Activated CD4-positive, alpha-beta memory T cell treated with anti-CD3 and anti-CD28 coated beads for 36 hours (primary cell): Measurements from ENCODE around the gene PDE6A. TPM values are rescaled to one million over a fixed set of nuclear protein-coding genes. Genes with fewer than 3 reads are reported as not detected.

Experiments
- CTCF ChIA-PET: fragments of 350-600 bp; sonication (Branson Sonifier 250); formaldehyde crosslinking; loops from one replicate; lab custom pipeline; 2021; ENCODE audit warnings: antibody characterized with exemption, inconsistent platforms; lab: Charles Lee
- POLR2A ChIA-PET: fragments of 350-600 bp; sonication (Branson Sonifier 250); formaldehyde crosslinking; loops from one replicate; lab custom pipeline; 2021; ENCODE audit warnings: antibody characterized with exemption; lab: Charles Lee
- DNase-seq: peaks from one replicate; pipeline ENCODE4 v3.0.0-alpha.2; 2020
- H3K27ac Mint-ChIP-seq: one replicate; pipeline ENCODE4 v1.8.0; 2021; ENCODE audit warnings: mixed read lengths
- H3K27me3 Mint-ChIP-seq: one replicate; pipeline ENCODE4 v1.8.0; 2021; ENCODE audit warnings: mixed read lengths
- H3K36me3 Mint-ChIP-seq: one replicate; pipeline ENCODE4 v1.8.0; 2021; ENCODE audit warnings: mixed read lengths
- H3K4me1 Mint-ChIP-seq: one replicate; pipeline ENCODE4 v1.8.0; 2021; ENCODE audit warnings: low read depth, mixed read lengths
- H3K4me3 Mint-ChIP-seq: one replicate; pipeline ENCODE4 v1.8.0; 2021; ENCODE audit warnings: mild to moderate bottlenecking, mixed read lengths
- H3K9me3 Mint-ChIP-seq: one replicate; pipeline ENCODE4 v1.8.0; 2021; ENCODE audit warnings: mixed read lengths
- intact Hi-C: fragments of 100-400 bp; cut with micrococcal nuclease; formaldehyde crosslinking; loops from one replicate; pipeline ENCODE4 v1.15.1; 2023
- total RNA-seq, 2 experiments: library from RNA; stranded (reverse); gene quantifications; one replicate each; pipeline ENCODE4 v1.2.3, GENCODE V29; 2021

The PDE6A gene
- total RNA-seq, 2 experiments from 2014 or later, result not detected

DNA sequence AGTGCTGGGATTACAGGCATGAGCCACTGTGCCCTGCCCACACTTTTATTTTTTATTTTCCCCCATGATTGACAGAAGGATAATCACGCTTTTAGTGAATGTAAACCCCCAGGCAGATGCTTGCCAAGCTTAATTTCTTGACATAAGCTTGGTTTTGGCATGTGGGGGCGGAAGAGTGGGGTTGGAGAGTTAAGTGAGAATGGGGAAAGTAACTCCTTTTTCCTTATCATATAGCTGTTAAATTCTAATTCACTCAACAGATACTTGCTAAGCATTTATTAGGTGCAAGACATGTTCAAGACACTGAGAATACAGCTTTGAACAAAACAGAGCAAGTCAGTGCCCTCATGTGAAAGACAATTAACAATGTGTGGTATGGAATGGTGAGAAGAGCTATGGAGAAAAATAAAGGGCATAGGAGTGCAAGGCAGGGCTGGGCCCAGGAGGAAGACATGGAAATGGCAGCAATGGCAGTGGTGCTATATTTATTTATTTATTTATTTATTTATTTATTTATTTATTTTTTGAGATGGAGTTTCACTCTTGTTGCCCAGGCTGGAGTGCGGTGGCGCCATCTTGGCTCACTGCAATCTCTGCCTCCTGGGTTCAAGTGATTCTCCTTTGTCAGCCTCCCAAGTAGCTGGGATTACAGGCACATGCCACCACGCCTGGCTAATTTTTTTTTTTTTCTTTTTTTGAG, 18.2 kb upstream of the PDE6A start:
- no peaks in the 10 kb centered on the region for H3K9me3 Mint-ChIP-seq
- peaks cover 25% of the 10 kb centered on the region for H3K4me1 Mint-ChIP-seq
- CTCF ChIA-PET, result interaction anchor here (0.7 to 7.1 kb wide), 18 partner anchors 9 to 326 kb away, joined by 3 to 172 read pairs (median 4); partner anchors contain the start of genes HMGXB3 and TIGD6
- POLR2A ChIA-PET, result interaction anchor here (0.6 to 1.0 kb wide), 2 partner anchors 605 to 1308 kb away, joined by 3 read pairs; partner anchors contain the start of gene PCYOX1L
- no peak overlapping the region for H3K27ac Mint-ChIP-seq
- no peak for DNase-seq
- H3K27me3 Mint-ChIP-seq, result no peaks in the 10 kb centered on the region
- no peaks in the 10 kb centered on the region for H3K36me3 Mint-ChIP-seq
- H3K4me3 Mint-ChIP-seq, result no peak overlapping the region
- intact Hi-C loops, result loop anchor here (1.0 to 5.0 kb wide), 2 partner anchors 128 to 325 kb away; no protein-coding TSS in a partner anchor

DNA sequence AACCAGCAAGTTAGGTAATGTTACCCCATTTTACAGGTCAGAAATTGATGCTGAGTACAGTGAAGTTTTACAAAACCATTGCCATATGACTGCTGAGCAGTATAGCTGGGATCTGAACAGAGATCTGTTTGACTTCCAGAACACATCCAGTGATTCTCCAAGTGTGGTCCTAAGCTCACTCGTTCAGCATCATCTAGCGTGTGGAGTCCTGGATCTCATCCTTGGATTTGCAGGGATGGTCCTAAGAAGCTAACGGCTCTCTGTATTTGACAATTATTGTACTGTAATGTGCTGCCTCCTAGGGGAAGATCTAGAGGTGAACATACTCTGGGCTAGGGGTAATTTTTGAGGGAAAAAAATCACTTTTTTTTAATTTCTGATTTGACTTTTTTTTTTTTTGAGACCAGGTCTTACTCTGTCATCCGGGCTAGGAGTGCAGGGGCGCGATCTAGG, 17.4 kb upstream of the PDE6A start:
- Mint-ChIP-seq H3K9me3 (no peaks in the 10 kb centered on the region), H3K36me3 (no peaks in the 10 kb centered on the region), H3K4me3 (peak overlapping the region; percentile 91), H3K27ac (no peak overlapping the region), H3K4me1 (peaks cover 25% of the 10 kb centered on the region), H3K27me3 (no peaks in the 10 kb centered on the region)
- DNase-seq, result no peak
- POLR2A ChIA-PET, result interaction anchor here (0.6 to 1.2 kb wide), 3 partner anchors 37 to 128 kb away, joined by 3 to 9 read pairs (median 5); partner anchors contain the start of genes HMGXB3 and TIGD6
- intact Hi-C loops, result loop anchor here (1.0 to 5.0 kb wide), 3 partner anchors 29 to 325 kb away; no protein-coding TSS in a partner anchor
- CTCF ChIA-PET, result interaction anchor here (0.7 to 7.1 kb wide), 21 partner anchors 10 to 326 kb away, joined by 3 to 172 read pairs (median 4); partner anchors contain the start of genes HMGXB3 and TIGD6

DNA sequence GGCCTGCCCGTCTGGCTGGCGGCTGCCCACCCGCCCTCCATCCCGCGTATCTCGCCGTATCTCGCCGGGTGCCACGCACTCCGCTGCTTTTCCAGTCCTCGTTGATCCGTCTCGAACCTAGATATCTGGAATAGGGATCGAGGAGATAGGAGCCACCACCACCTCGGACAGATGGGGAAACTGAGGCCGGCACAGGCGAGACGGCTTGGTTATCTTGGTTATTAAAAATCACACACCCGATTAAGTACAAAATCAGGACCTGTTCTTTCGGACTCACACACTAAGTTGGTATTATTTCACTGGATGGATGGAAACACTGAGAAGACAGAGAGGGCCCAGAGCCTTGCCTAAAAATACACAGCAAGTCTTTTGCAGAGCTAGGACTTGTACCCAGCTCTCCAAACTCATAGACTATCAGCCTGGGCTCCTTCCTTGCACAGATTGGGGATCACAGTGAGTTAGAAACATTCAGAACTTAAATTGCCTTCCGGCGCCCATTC, 16.6 kb upstream of the PDE6A start:
- intact Hi-C loops, result loop anchor here (2.0 to 5.0 kb wide), 2 partner anchors 30 to 324 kb away; no protein-coding TSS in a partner anchor
- Mint-ChIP-seq H3K27me3 (no peaks in the 10 kb centered on the region), H3K27ac (no peak overlapping the region), H3K4me3 (peak overlapping the region; percentile 91), H3K36me3 (no peaks in the 10 kb centered on the region), H3K9me3 (no peaks in the 10 kb centered on the region), H3K4me1 (peaks cover 25% of the 10 kb centered on the region)
- ChIA-PET POLR2A (interaction anchor here (1.2 to 2.8 kb wide), 2 partner anchors 40 to 127 kb away, joined by 9 to 21 read pairs; partner anchors contain the start of genes HMGXB3 and TIGD6), CTCF (interaction anchor here (0.8 to 7.1 kb wide), 10 partner anchors 9 to 325 kb away, joined by 3 to 172 read pairs (median 5); partner anchors contain the start of genes HMGXB3 and TIGD6)
- no peak for DNase-seq

DNA sequence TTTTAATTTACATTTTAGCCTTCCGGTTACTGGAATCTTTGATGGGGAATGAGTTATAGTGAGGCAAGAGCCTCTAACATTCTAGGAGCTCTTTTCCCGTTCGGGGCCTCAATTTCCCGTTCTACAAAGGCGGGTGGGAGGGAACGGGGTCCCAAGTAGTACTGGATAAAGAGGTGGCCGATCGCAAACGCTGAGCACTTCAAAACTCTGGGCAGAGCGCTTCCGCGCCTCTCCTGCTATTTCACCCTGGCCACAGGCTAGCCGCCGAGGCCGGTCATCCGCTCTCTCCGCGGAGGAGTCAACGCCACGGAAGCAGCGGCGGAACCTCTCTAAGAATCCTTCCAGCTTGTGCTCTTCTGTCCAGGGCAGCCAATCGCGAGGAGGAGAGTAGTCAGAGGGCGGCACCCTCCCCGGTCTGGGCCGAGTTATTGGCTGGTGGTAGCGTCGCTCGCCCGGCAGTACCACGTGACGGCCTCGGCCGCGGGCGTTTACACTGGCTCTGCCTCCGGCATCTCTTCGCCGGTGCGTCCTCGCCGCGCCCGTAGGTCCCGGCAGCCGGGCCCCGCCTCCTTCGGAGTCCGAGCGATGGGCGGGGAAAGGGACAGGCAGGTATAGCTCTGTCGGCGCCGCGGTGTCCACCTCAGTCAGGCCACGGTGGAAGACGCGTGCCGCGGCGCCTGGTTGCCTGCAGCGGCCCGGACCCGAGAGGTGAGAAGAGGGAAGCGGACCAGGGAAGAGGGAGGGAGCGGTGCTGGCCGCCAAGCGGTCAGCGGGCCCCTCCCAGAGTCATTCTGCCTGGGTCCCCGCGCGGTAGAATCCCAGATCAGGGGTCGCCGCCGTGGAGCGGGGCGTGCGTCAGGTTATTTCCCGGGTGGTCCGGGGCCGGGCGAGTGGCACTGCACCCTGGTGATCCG, 15.9 kb upstream of the PDE6A start, which contains the start of gene SLC26A2:
TSS of gene SLC26A2 (plus strand) at position 487 of the 914 bp plus-strand sequence. CDS start 16,895 bp downstream, outside the sequence.
- Mint-ChIP-seq H3K27ac (peak within 1 kb of the TSS; percentile 97), H3K9me3 (no peaks in the 10 kb centered on the region), H3K27me3 (no peaks in the 10 kb centered on the region), H3K4me1 (peaks cover 25% of the 10 kb centered on the region), H3K4me3 (peak within 1 kb of the TSS; percentile 91), H3K36me3 (no peaks in the 10 kb centered on the region)
- ChIA-PET POLR2A (interaction anchor here (0.5 to 2.8 kb wide), 8 partner anchors 40 to 409 kb away, joined by 3 to 21 read pairs (median 4); partner anchors contain the start of genes CSNK1A1, HMGXB3 and TIGD6), CTCF (interaction anchor here (0.7 to 7.1 kb wide), 13 partner anchors 10 to 332 kb away, joined by 3 to 172 read pairs (median 9); partner anchors contain the start of genes HMGXB3 and TIGD6)
- intact Hi-C loops, result loop anchor here (1.0 to 5.0 kb wide), 3 partner anchors 30 to 323 kb away; partner anchors contain the start of genes HMGXB3 and TIGD6
- peak; percentile 97 for DNase-seq

DNA sequence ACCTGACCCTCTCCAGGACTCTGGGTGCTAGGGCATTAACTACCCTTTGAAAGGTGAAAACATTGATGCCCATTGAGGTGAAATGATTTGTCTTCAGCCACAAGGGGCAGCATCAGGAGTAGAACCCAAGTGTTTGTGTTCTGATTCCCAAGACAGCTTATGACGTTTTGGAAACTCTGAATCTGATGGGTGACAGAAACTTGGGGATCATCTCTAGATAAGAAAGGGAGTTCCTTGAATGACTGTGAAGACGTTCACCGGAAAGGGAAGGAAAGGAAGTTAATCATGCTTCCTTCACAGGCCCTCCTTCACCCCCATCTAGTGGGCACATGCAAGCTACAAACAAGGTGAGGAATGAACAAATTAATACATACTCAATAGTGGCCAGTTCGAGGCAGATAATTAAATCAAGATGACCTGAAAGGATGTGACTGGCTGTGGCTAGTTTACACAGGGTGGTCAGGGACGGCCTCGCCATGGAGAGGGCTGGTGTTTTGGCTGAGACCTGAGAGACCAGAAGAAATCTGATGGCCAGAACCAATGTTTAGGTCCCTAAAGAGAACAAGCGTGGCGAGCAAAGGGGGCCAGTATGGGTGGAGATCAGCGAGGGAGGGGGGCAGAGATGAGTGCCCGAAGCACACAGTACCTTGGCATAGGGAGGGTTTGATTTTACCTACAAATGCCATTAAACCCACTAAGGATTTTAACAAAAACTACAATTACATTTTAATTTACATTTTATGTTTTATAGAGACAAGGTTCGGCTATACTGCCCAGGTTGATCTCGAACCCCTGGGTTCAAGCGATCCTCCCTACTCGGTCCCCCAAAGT, 15.0 kb upstream of the PDE6A start:
- Mint-ChIP-seq H3K27me3 (no peaks in the 10 kb centered on the region), H3K36me3 (no peaks in the 10 kb centered on the region), H3K4me3 (peak overlapping the region; percentile 91), H3K9me3 (no peaks in the 10 kb centered on the region), H3K27ac (peak overlapping the region; percentile 97), H3K4me1 (peaks cover 25% of the 10 kb centered on the region)
- ChIA-PET CTCF (interaction anchor here (0.8 to 7.1 kb wide), 19 partner anchors 9 to 613 kb away, joined by 3 to 172 read pairs (median 6); partner anchors contain the start of genes HMGXB3 and TIGD6), POLR2A (interaction anchor here (1.0 to 2.8 kb wide), 6 partner anchors 41 to 408 kb away, joined by 3 to 21 read pairs (median 4); partner anchors contain the start of genes CSNK1A1, HMGXB3 and TIGD6)
- peak; percentile 65 for DNase-seq
- intact Hi-C loops, result loop anchor here (1.0 to 5.0 kb wide), 6 partner anchors 19 to 322 kb away; partner anchors contain the start of genes HMGXB3, PPARGC1B and TIGD6

DNA sequence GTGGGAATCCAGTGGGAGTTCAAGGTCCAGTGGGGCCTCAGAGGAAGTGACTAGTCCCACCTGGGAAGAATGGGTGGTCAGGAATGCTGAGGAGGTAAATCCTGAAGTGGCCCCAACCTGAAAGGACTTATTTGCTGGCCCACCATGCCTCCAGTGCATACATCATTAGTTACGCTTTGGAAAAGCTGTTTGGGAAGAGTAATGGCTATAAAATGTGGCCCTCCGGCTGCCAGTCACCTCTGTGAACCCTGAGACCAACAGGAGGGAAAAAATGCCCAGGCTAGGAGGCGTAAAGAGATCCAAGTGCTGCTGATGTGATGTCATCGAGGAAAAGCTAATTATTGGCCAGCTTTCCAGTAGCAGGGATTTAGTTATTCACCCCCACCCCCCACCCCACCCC, 13.3 kb upstream of the PDE6A start:
- Mint-ChIP-seq H3K27ac (no peak overlapping the region), H3K36me3 (no peaks in the 10 kb centered on the region), H3K4me3 (no peak overlapping the region), H3K4me1 (peaks cover 25% of the 10 kb centered on the region), H3K9me3 (no peaks in the 10 kb centered on the region), H3K27me3 (no peaks in the 10 kb centered on the region)
- ChIA-PET POLR2A (interaction anchor here (1.1 kb wide), 1 partner anchor 9 kb away, joined by 3 read pairs; no protein-coding TSS in a partner anchor), CTCF (interaction anchor here (1.3 to 7.1 kb wide), 10 partner anchors 11 to 125 kb away, joined by 3 to 172 read pairs (median 6); partner anchors contain the start of genes HMGXB3 and TIGD6)
- intact Hi-C loops, result no loop called here
- no peak for DNase-seq

DNA sequence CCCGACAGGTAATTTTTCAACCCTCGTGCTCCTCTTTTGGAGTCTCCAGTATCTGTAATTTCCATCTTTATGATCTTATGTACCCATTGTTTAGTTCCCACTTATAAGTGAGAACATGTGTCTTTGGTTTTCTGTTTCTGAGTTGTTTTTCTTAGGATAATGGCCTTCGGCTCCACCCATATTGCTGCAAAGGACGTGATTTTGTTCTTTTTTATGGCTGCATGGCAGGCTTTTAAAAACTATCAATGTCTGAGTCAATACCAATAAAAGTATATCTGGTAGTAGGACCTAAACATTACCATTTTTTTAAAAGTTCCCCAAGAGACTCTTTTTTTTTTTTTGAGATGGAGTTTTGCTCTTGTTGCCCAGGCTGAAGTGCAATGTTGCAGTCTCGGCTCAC, 12.1 kb upstream of the PDE6A start:
- ChIA-PET CTCF (interaction anchor here (0.9 kb wide), 1 partner anchor 8 kb away, joined by 4 read pairs; no protein-coding TSS in a partner anchor), POLR2A (no interaction called here)
- DNase-seq, result no peak
- Mint-ChIP-seq H3K27ac (no peak overlapping the region), H3K27me3 (no peaks in the 10 kb centered on the region), H3K36me3 (no peaks in the 10 kb centered on the region), H3K4me3 (no peak overlapping the region), H3K4me1 (peaks cover 17% of the 10 kb centered on the region), H3K9me3 (no peaks in the 10 kb centered on the region)
- intact Hi-C loops, result no loop called here

DNA sequence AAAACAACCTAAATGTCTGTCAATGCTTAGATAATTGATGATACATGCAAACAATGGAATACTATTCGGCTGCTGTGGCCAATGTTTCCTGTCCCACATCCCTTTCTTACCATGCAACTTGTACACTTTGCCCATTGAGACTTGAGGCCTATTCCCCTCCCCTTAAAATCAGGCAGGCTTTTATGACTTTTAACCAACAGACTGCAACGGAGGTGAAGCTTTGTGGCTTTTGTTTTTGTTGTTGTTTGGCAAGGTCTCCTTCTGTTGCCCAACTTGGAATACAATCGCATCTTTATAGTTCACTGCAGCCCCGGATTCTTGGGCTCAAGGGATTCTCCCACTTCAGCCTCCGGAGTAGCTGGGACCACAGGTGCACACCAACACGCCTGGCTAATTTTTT, 10.2 kb upstream of the PDE6A start:
- peaks cover 7% of the 10 kb centered on the region for H3K4me1 Mint-ChIP-seq
- no peak overlapping the region for H3K4me3 Mint-ChIP-seq
- ChIA-PET CTCF (interaction anchor here (0.6 kb wide), 1 partner anchor 216 kb away, joined by 3 read pairs; no protein-coding TSS in a partner anchor), POLR2A (no interaction called here)
- no peak overlapping the region for H3K27ac Mint-ChIP-seq
- no peak for DNase-seq
- intact Hi-C loops, result no loop called here
- no peaks in the 10 kb centered on the region for H3K9me3 Mint-ChIP-seq
- H3K27me3 Mint-ChIP-seq, result no peaks in the 10 kb centered on the region
- H3K36me3 Mint-ChIP-seq, result no peaks in the 10 kb centered on the region

DNA sequence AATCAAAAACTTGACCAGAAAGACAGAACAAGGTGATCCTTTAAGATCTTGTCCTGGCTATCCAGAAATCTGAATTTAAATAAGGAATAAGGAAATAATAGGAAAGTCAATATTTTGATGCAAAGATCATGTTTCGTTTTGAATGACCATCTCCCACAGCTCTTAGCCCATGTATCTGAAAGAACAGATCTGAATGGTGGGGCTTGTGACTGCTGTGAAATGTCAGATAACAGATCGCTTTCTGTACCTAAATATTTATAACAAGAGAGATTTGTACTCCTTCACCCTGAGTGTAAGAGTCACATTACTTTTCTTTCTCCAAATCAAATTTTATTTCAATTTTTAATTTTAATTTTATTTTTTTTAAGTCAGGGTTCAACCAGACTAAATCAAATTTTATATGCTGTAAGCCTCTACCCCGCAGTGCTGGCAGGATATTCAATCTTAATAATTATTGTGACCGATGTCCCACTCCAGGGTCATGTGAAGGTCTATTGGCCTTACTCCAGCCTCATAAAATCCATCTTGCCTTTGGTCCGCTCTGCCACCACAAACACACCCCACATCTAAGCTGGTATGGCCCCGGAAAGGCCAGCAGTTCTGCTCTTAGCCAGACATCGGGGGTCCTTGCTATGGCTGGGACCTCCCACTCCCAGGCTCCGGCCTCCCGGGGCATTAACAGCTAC, 9.0 kb upstream of the PDE6A start:
- H3K27me3 Mint-ChIP-seq, result peaks cover under 1% of the 10 kb centered on the region
- H3K27ac Mint-ChIP-seq, result no peak overlapping the region
- H3K36me3 Mint-ChIP-seq, result no peaks in the 10 kb centered on the region
- H3K9me3 Mint-ChIP-seq, result no peaks in the 10 kb centered on the region
- no peaks in the 10 kb centered on the region for H3K4me1 Mint-ChIP-seq
- intact Hi-C loops, result no loop called here
- no peak for DNase-seq
- no peak overlapping the region for H3K4me3 Mint-ChIP-seq
- POLR2A ChIA-PET, result no interaction called here
- CTCF ChIA-PET, result no interaction called here
